GM21367 (cell line): ENCODE measurements around the gene CTNNA1.
"Not testable (repeated sequence)": the region's sequence is repeated elsewhere in the genome, so short reads cannot be mapped to it uniquely, and the experiment has no call there.

ENCODE experiments used
- ATAC-seq: cut with Tn5 transposase; IDR thresholded peaks from one replicate; pipeline ENCODE4 v1.9.1; 2021; ENCODE audit not compliant: unreplicated experiment

Gene CTNNA1

GRCh38 chr5:138725153-138725817 lies 27.9 kb upstream of the CTNNA1 start:
- ATAC-seq = no peak

GRCh38 chr5:138725818-138726416 lies 27.3 kb upstream of the CTNNA1 start:
- no peak for ATAC-seq

GRCh38 chr5:138726848-138727247 lies 26.4 kb upstream of the CTNNA1 start:
- ATAC-seq = no peak

- ATAC-seq = not testable (repeated sequence)
Measured at GRCh38 chr5:138730496-138730895, 22.7 kb upstream of the CTNNA1 start.

GRCh38 chr5:138732466-138732865 lies 20.8 kb upstream of the CTNNA1 start:
- ATAC-seq = no peak

- ATAC-seq = no peak
Measured at GRCh38 chr5:138732933-138733332, 20.3 kb upstream of the CTNNA1 start.

- ATAC-seq = no peak
Measured at GRCh38 chr5:138733509-138733908, 19.7 kb upstream of the CTNNA1 start.

- ATAC-seq = no peak
Measured at GRCh38 chr5:138736293-138736692, 16.9 kb upstream of the CTNNA1 start.

- ATAC-seq = no peak
Measured at GRCh38 chr5:138737494-138738265, 15.5 kb upstream of the CTNNA1 start.

GRCh38 chr5:138738399-138738798 lies 14.8 kb upstream of the CTNNA1 start:
- ATAC-seq = no peak

GRCh38 chr5:138739938-138740337 lies 13.3 kb upstream of the CTNNA1 start:
- no peak for ATAC-seq

- no peak for ATAC-seq
Measured at GRCh38 chr5:138743484-138743883, 9.7 kb upstream of the CTNNA1 start.

- ATAC-seq = no peak
Measured at GRCh38 chr5:138745268-138745667, 8.0 kb upstream of the CTNNA1 start.

GRCh38 chr5:138748630-138749081 lies 4.6 kb upstream of the CTNNA1 start:
- ATAC-seq = no peak

- ATAC-seq = not testable (repeated sequence)
Measured at GRCh38 chr5:138751344-138751743, 1.9 kb upstream of the CTNNA1 start.

GRCh38 chr5:138752341-138752950 lies 779 bp upstream of the CTNNA1 start:
- ATAC-seq = no peak

GRCh38 chr5:138753794-138754698 lies 821 bp downstream of the CTNNA1 start:
- peak; percentile 22 for ATAC-seq

- ATAC-seq = no peak
Measured at GRCh38 chr5:138754699-138755057, 1.5 kb downstream of the CTNNA1 start.

GRCh38 chr5:138755084-138755748 lies 2.0 kb downstream of the CTNNA1 start:
- ATAC-seq = no peak
